ENCODE data around the gene TAS2R46. TPM values are rescaled to one million over a fixed set of nuclear protein-coding genes. Genes with fewer than 3 reads are reported as not detected.

Gene TAS2R46
- total and polyA plus RNA-seq, 2 of the 13 experiments (the other 11 are each of a cell fraction or from before 2014, with no cell fraction given) = 0.16 to 3.5 TPM

GRCh38 chr12:11015775-11016430 is 46.2 kb downstream of the TAS2R46 start (continued):
- TF ChIP-seq ZNF609 (CRISPR knock-in tag; IDR thresholded peaks at IDR 0.05; ENCODE audit: borderline replicate concordance) = peak; percentile 78; the same call in 1 of the 2 replicates
- TF ChIP-seq STAT6 (CRISPR knock-in tag; IDR thresholded peaks at IDR 0.05; ENCODE audit: borderline replicate concordance) = 0 out of 2 replicates have a peak, but pooled peaks have one; percentile 56
- TF ChIP-seq ZNF574 (CRISPR knock-in tag; IDR thresholded peaks at IDR 0.05) = no peak
- TF ChIP-seq FOXK2 (IDR thresholded peaks at IDR 0.05) = no peak
- no peak for TF ChIP-seq ZSCAN22 (CRISPR knock-in tag; IDR thresholded peaks at IDR 0.05)
- peak; percentile 80 for TF ChIP-seq RARA (CRISPR knock-in tag; IDR thresholded peaks at IDR 0.05)
- TF ChIP-seq NR2F6 (IDR thresholded peaks at IDR 0.05) = peak; percentile 95
- TF ChIP-seq NR2F6 (CRISPR knock-in tag; IDR thresholded peaks at IDR 0.05) = peak; percentile 95
- peak; percentile 61; the same call in 1 of the 2 replicates for TF ChIP-seq RXRA (CRISPR knock-in tag; IDR thresholded peaks at IDR 0.05)
- peak; percentile 95 for TF ChIP-seq PPARG (CRISPR knock-in tag; conservative IDR thresholded peaks at IDR 0.05)
- TF ChIP-seq ZNF180 (CRISPR knock-in tag; IDR thresholded peaks at IDR 0.05; ENCODE audit: borderline replicate concordance, low read depth) = no peak
- TF ChIP-seq ZNF225 (CRISPR knock-in tag; IDR thresholded peaks at IDR 0.05) = no peak
- TF ChIP-seq NR2C2 (CRISPR knock-in tag; IDR thresholded peaks at IDR 0.05; ENCODE audit: borderline replicate concordance) = peak; percentile 73
- TF ChIP-seq CERS6 (CRISPR knock-in tag; IDR thresholded peaks at IDR 0.05) = no peak
- peak; percentile 86 for TF ChIP-seq ESRRA (CRISPR knock-in tag; IDR thresholded peaks at IDR 0.05; ENCODE audit: low read depth)
- TF ChIP-seq ZNF713 (CRISPR knock-in tag; IDR thresholded peaks at IDR 0.05) = no peak
- TF ChIP-seq GATA4 (IDR thresholded peaks at IDR 0.05; ENCODE audit: borderline replicate concordance, low read depth) = peak; percentile 60; the same call in 1 of the 2 replicates
- TF ChIP-seq ZBTB20 (CRISPR knock-in tag; IDR thresholded peaks at IDR 0.05; ENCODE audit: borderline replicate concordance, low read depth) = peak; percentile 70; the same call in 1 of the 2 replicates
- peak; percentile 39; the same call in 1 of the 2 replicates for TF ChIP-seq FOXK1 (CRISPR knock-in tag; IDR thresholded peaks at IDR 0.05; ENCODE audit: borderline replicate concordance, low read depth)

Measured in HepG2 (cell line).